ENCODE results near the gene BNC2. TPM values are rescaled to one million over a fixed set of nuclear protein-coding genes. Genes with fewer than 3 reads are reported as not detected.
A peak's percentile ranks its signal among the peaks of the same experiment; 100 is the strongest.

The BNC2 gene
- polyA plus RNA-seq, 4 donors, result 6.6 to 11.3 (median 7.9) TPM

GRCh38 chr9:16718952-16719351 is 151.5 kb downstream of the BNC2 start:
- no peak for DNase-seq (ENCODE audit: low read depth in 4 of 4, low spot score in 2 of 4)

GRCh38 chr9:16718296-16718695 is 152.2 kb downstream of the BNC2 start:
- no peak for DNase-seq (ENCODE audit: low read depth in 4 of 4, low spot score in 2 of 4)

- DNase-seq (ENCODE audit: low read depth in 4 of 4, low spot score in 2 of 4), result no peak
Observed at GRCh38 chr9:16716601-16717000, 153.9 kb downstream of the BNC2 start.

GRCh38 chr9:16715404-16715803 is 155.1 kb downstream of the BNC2 start:
- DNase-seq (ENCODE audit: low read depth in 4 of 4, low spot score in 2 of 4), result no peak

- no peak for DNase-seq (ENCODE audit: low read depth in 4 of 4, low spot score in 2 of 4)
Observed at GRCh38 chr9:16712787-16713186, 157.7 kb downstream of the BNC2 start.

- DNase-seq (ENCODE audit: low read depth in 4 of 4, low spot score in 2 of 4), result no peak
Observed at GRCh38 chr9:16710888-16711287, 159.6 kb downstream of the BNC2 start.

- DNase-seq (ENCODE audit: low read depth in 4 of 4, low spot score in 2 of 4), result no peak
Observed at GRCh38 chr9:16709924-16710323, 160.5 kb downstream of the BNC2 start.

- DNase-seq (ENCODE audit: low read depth in 4 of 4, low spot score in 2 of 4), result no peak
Observed at GRCh38 chr9:16708656-16709435, 161.6 kb downstream of the BNC2 start.

- peak in 2 of 4 donors; percentile 62 to 70 for DNase-seq (ENCODE audit: low read depth in 4 of 4, low spot score in 2 of 4)
Observed at GRCh38 chr9:16705111-16705604, 165.3 kb downstream of the BNC2 start.

- DNase-seq (ENCODE audit: low read depth in 4 of 4, low spot score in 2 of 4), result no peak
Observed at GRCh38 chr9:16704116-16705110, 166.1 kb downstream of the BNC2 start.

- DNase-seq (ENCODE audit: low read depth in 4 of 4, low spot score in 2 of 4), result no peak
Observed at GRCh38 chr9:16701347-16701746, 169.1 kb downstream of the BNC2 start.

GRCh38 chr9:16693616-16694015 is 176.9 kb downstream of the BNC2 start:
- no peak for DNase-seq (ENCODE audit: low read depth in 4 of 4, low spot score in 2 of 4)

- no peak for DNase-seq (ENCODE audit: low read depth in 4 of 4, low spot score in 2 of 4)
Observed at GRCh38 chr9:16690628-16691027, 179.8 kb downstream of the BNC2 start.

- DNase-seq (ENCODE audit: low read depth in 4 of 4, low spot score in 2 of 4), result no peak
Observed at GRCh38 chr9:16690205-16690604, 180.3 kb downstream of the BNC2 start.

GRCh38 chr9:16689351-16689938 is 181.0 kb downstream of the BNC2 start:
- DNase-seq (ENCODE audit: low read depth in 4 of 4, low spot score in 2 of 4), result no peak

GRCh38 chr9:16688814-16689213 is 181.7 kb downstream of the BNC2 start:
- no peak for DNase-seq (ENCODE audit: low read depth in 4 of 4, low spot score in 2 of 4)

GRCh38 chr9:16687678-16688369 is 182.6 kb downstream of the BNC2 start:
- DNase-seq (ENCODE audit: low read depth in 4 of 4, low spot score in 2 of 4), result no peak

- DNase-seq (ENCODE audit: low read depth in 4 of 4, low spot score in 2 of 4), result no peak
Observed at GRCh38 chr9:16683326-16683725, 187.1 kb downstream of the BNC2 start.

- no peak for DNase-seq (ENCODE audit: low read depth in 4 of 4, low spot score in 2 of 4)
Observed at GRCh38 chr9:16682273-16682672, 188.2 kb downstream of the BNC2 start.

GRCh38 chr9:16681652-16681987 is 188.8 kb downstream of the BNC2 start:
- no peak for DNase-seq (ENCODE audit: low read depth in 4 of 4, low spot score in 2 of 4)

Measured in left renal cortex interstitium (tissue), 4 donors.